ENCODE measurements around the gene PIGB.
A peak's percentile ranks its signal among the peaks of the same experiment; 100 is the strongest.
"Not testable (repeated sequence)": the region's sequence is repeated elsewhere in the genome, so short reads cannot be mapped to it uniquely, and the experiment has no call there.

PIGB gene

GRCh38 chr15:55302801-55303200 is 16.2 kb upstream of the PIGB start:
- not testable (repeated sequence) for DNase-seq (ENCODE audit: low read depth)

GRCh38 chr15:55319537-55320237 is 665 bp downstream of the PIGB start:
- DNase-seq (ENCODE audit: low read depth): no peak

GRCh38 chr15:55320238-55320550 is 1.2 kb downstream of the PIGB start:
- no peak for DNase-seq (ENCODE audit: low read depth)

- DNase-seq (ENCODE audit: low read depth): no peak
These were observed 1.9 kb downstream of the PIGB start for GRCh38 chr15:55320963-55321362.

GRCh38 chr15:55322467-55322866 is 3.4 kb downstream of the PIGB start:
- DNase-seq (ENCODE audit: low read depth): no peak

GRCh38 chr15:55327387-55327786 is 8.4 kb downstream of the PIGB start:
- no peak for DNase-seq (ENCODE audit: low read depth)

GRCh38 chr15:55334371-55334770 is 15.3 kb downstream of the PIGB start:
- DNase-seq (ENCODE audit: low read depth): no peak

- no peak for DNase-seq (ENCODE audit: low read depth)
These were observed 16.0 kb downstream of the PIGB start for GRCh38 chr15:55334997-55335396.

- no peak for DNase-seq (ENCODE audit: low read depth)
These were observed 18.1 kb downstream of the PIGB start for GRCh38 chr15:55337160-55337559.

GRCh38 chr15:55343168-55343567 is 24.1 kb downstream of the PIGB start:
- no peak for DNase-seq (ENCODE audit: low read depth)

- no peak for DNase-seq (ENCODE audit: low read depth)
These were observed 25.2 kb downstream of the PIGB start for GRCh38 chr15:55344206-55344605.

GRCh38 chr15:55348281-55348778 is 29.3 kb downstream of the PIGB start:
- no peak for DNase-seq (ENCODE audit: low read depth)

GRCh38 chr15:55349282-55349681 is 30.3 kb downstream of the PIGB start:
- no peak for DNase-seq (ENCODE audit: low read depth)

- DNase-seq (ENCODE audit: low read depth): no peak
These were observed 34.0 kb downstream of the PIGB start for GRCh38 chr15:55353025-55353424.

- DNase-seq (ENCODE audit: low read depth): no peak
These were observed 38.1 kb downstream of the PIGB start for GRCh38 chr15:55356985-55357585.

GRCh38 chr15:55357774-55358173 is 38.8 kb downstream of the PIGB start:
- DNase-seq (ENCODE audit: low read depth): peak; percentile 60

GRCh38 chr15:55358471-55358870 is 39.4 kb downstream of the PIGB start:
- no peak for DNase-seq (ENCODE audit: low read depth)

- no peak for DNase-seq (ENCODE audit: low read depth)
These were observed 41.2 kb downstream of the PIGB start for GRCh38 chr15:55360256-55360655.

- DNase-seq (ENCODE audit: low read depth): no peak
These were observed 42.0 kb downstream of the PIGB start for GRCh38 chr15:55361048-55361447.

GRCh38 chr15:55362641-55363040 is 43.6 kb downstream of the PIGB start:
- no peak for DNase-seq (ENCODE audit: low read depth)

- DNase-seq (ENCODE audit: low read depth): no peak
These were observed 48.0 kb downstream of the PIGB start for GRCh38 chr15:55366981-55367380.

GRCh38 chr15:55372701-55373440 is 53.8 kb downstream of the PIGB start:
- DNase-seq (ENCODE audit: low read depth): no peak

GRCh38 chr15:55379095-55379494 is 60.1 kb downstream of the PIGB start:
- DNase-seq (ENCODE audit: low read depth): no peak

Data from non-pigmented ciliary epithelial cell (primary cell).